Measurements from ENCODE around the gene DNM1L.
"Not testable (repeated sequence)": the region's sequence is repeated elsewhere in the genome, so short reads cannot be mapped to it uniquely, and the experiment has no call there.

The DNM1L gene

GRCh38 chr12:32697445-32697844 is 18.3 kb downstream of the DNM1L start:
- no peak for DNase-seq

GRCh38 chr12:32698285-32698684 is 19.2 kb downstream of the DNM1L start:
- DNase-seq = no peak

- DNase-seq = not testable (repeated sequence)
Observed at GRCh38 chr12:32699437-32699836, 20.3 kb downstream of the DNM1L start.

- DNase-seq = no peak
Observed at GRCh38 chr12:32702473-32702872, 23.4 kb downstream of the DNM1L start.

GRCh38 chr12:32702946-32703345 is 23.8 kb downstream of the DNM1L start:
- no peak for DNase-seq

GRCh38 chr12:32705783-32706182 is 26.7 kb downstream of the DNM1L start:
- no peak for DNase-seq

- DNase-seq = no peak
Observed at GRCh38 chr12:32706335-32707024, 27.4 kb downstream of the DNM1L start.

- no peak for DNase-seq
Observed at GRCh38 chr12:32708926-32709325, 29.8 kb downstream of the DNM1L start.

GRCh38 chr12:32714772-32715171 is 35.7 kb downstream of the DNM1L start:
- no peak for DNase-seq

GRCh38 chr12:32718926-32719325 is 39.8 kb downstream of the DNM1L start:
- DNase-seq = no peak

- not testable (repeated sequence) for DNase-seq
Observed at GRCh38 chr12:32725308-32725707, 46.2 kb downstream of the DNM1L start.

GRCh38 chr12:32726286-32726685 is 47.2 kb downstream of the DNM1L start:
- no peak for DNase-seq

- no peak for DNase-seq
Observed at GRCh38 chr12:32727237-32727636, 48.1 kb downstream of the DNM1L start.

GRCh38 chr12:32734952-32735351 is 55.9 kb downstream of the DNM1L start:
- DNase-seq = no peak

GRCh38 chr12:32736445-32736844 is 57.3 kb downstream of the DNM1L start:
- no peak for DNase-seq

- DNase-seq = no peak
Observed at GRCh38 chr12:32737715-32738114, 58.6 kb downstream of the DNM1L start.

- no peak for DNase-seq
Observed at GRCh38 chr12:32739279-32739678, 60.2 kb downstream of the DNM1L start.

- DNase-seq = no peak
Observed at GRCh38 chr12:32742133-32742532, 63.0 kb downstream of the DNM1L start.

GRCh38 chr12:32743264-32743663 is 64.2 kb downstream of the DNM1L start:
- no peak for DNase-seq

- no peak for DNase-seq
Observed at GRCh38 chr12:32753605-32754004, 74.5 kb downstream of the DNM1L start.

GRCh38 chr12:32754111-32754510 is 75.0 kb downstream of the DNM1L start:
- no peak for DNase-seq

GRCh38 chr12:32755051-32755653 is 76.1 kb downstream of the DNM1L start:
- peak in 48 of 51 donors; percentile 10 to 78 (median 54) for DNase-seq
